Keratinocyte (primary cell): ENCODE measurements around the gene JAKMIP2. TPM values are rescaled to one million over a fixed set of nuclear protein-coding genes. Genes with fewer than 3 reads are reported as not detected.

Experiments used
- DNase-seq: peaks from one replicate; pipeline ENCODE4 v3.0.0-alpha.2; 2011; ENCODE audit warnings: low read depth, missing footprints, low spot score
- FAIRE-seq: peaks from 2 replicates; lab custom pipeline; 2011; peaks lifted over from hg19 to GRCh38; lab: Jason Lieb, UNC
- H2AFZ ChIP-seq: 2 replicates; pipeline ENCODE4 v1.6.0; 2012; ENCODE audit warnings: low read length, control low read depth, inconsistent platforms; ENCODE audit not compliant: control insufficient read depth
- H3K27ac ChIP-seq: 2 replicates; pipeline ENCODE4 v1.5.1; 2011; ENCODE audit warnings: low read length; ENCODE audit not compliant: control insufficient read depth, insufficient read depth
- H3K27me3 ChIP-seq: 3 replicates; pipeline ENCODE4 v1.6.0; 2011; ENCODE audit warnings: low read length; ENCODE audit not compliant: control insufficient read depth, insufficient read depth; ENCODE audit errors: extremely low read depth
- H3K36me3 ChIP-seq, 2 experiments: 2 replicates in 1 of 2; 3 replicates in 1 of 2; pipeline ENCODE4 v1.5.1; 2011; ENCODE audit warnings: low read length in 2 of 2, mild to moderate bottlenecking in 1 of 2; ENCODE audit not compliant: control insufficient read depth in 2 of 2, insufficient read depth in 2 of 2; ENCODE audit errors: extremely low read depth in 1 of 2
- H3K4me1 ChIP-seq: 3 replicates; pipeline ENCODE4 v1.5.1; 2011; ENCODE audit warnings: low read length; ENCODE audit not compliant: control insufficient read depth, insufficient read depth; ENCODE audit errors: extremely low read depth
- H3K4me2 ChIP-seq: 3 replicates; pipeline ENCODE4 v1.6.0; 2011; ENCODE audit warnings: low read depth, low read length; ENCODE audit not compliant: control insufficient read depth, insufficient read depth; ENCODE audit errors: extremely low read depth
- H3K4me3 ChIP-seq, 3 experiments: fragments of 200-600 bp in 1 of 3; sonication (generic) in 1 of 3; 2 replicates in 2 of 3; 3 replicates in 1 of 3; pipeline ENCODE4 v1.5.1; 2011 to 2016; ENCODE audit warnings: low read length in 3 of 3, mild to moderate bottlenecking in 3 of 3, control low read depth in 2 of 3, inconsistent platforms in 1 of 3, low read depth in 1 of 3, mixed read lengths in 1 of 3, mixed run types in 1 of 3, moderate library complexity in 1 of 3; ENCODE audit not compliant: control insufficient read depth in 2 of 3, insufficient read depth in 2 of 3; ENCODE audit errors: extremely low read depth in 1 of 3
- H3K79me2 ChIP-seq: 2 replicates; pipeline ENCODE4 v1.6.0; 2012; ENCODE audit warnings: low read length; ENCODE audit not compliant: control insufficient read depth, insufficient read depth
- H3K9ac ChIP-seq: 3 replicates; pipeline ENCODE4 v1.6.0; 2011; ENCODE audit warnings: low read length; ENCODE audit not compliant: control insufficient read depth, insufficient read depth; ENCODE audit errors: extremely low read depth
- H3K9me1 ChIP-seq: 3 replicates; pipeline ENCODE4 v1.6.0; 2011; ENCODE audit warnings: low read length; ENCODE audit not compliant: control insufficient read depth, insufficient read depth; ENCODE audit errors: extremely low read depth
- H3K9me3 ChIP-seq: 2 replicates; pipeline ENCODE4 v1.5.1; 2012; ENCODE audit warnings: low read depth, low read length; ENCODE audit not compliant: control insufficient read depth
- H4K20me1 ChIP-seq: 3 replicates; pipeline ENCODE4 v1.6.0; 2011; ENCODE audit warnings: low read length; ENCODE audit not compliant: control insufficient read depth, insufficient read depth; ENCODE audit errors: extremely low read depth
- EZH2 ChIP-seq: IDR thresholded peaks from one replicate; pipeline ENCODE4 v1.6.1; 2012; ENCODE audit warnings: inconsistent platforms, mild to moderate bottlenecking, low read length, moderate library complexity
- dilution Hi-C: fragments of 300-500 bp; cut with MboI; formaldehyde crosslinking; loops from one replicate; pipeline ENCODE4 v1.7.0; 2020; ENCODE audit warnings: low sequenced_read_pairs; ENCODE audit not compliant: extremely low pct_ligation_motif_present
- polyA plus RNA-seq, 5 experiments: library from polyadenylated mRNA; depleted of rRNA in 3 of 5; stranded (reverse) in 3 of 5; stranded (forward) in 1 of 5; unstranded in 1 of 5; fragments of >200 nt; gene quantifications; 1 replicate in 1 of 5; 2 replicates in 3 of 5; 3 replicates in 1 of 5; pipeline versions ENCODE4 v1.2.1 to v1.2.3, GENCODE V29; 2011 to 2012; ENCODE audit warnings: missing spikeins in 2 of 5, low read depth in 1 of 5, low replicate concordance in 1 of 5
- TF ChIP-seq, protein P1 (sequence below), 3 experiments: IDR thresholded peaks in 1 of 3; conservative IDR thresholded peaks in 1 of 3; optimal IDR thresholded peaks in 1 of 3; 2 replicates in 2 of 3; 3 replicates in 1 of 3; pipeline versions ENCODE3 to v1.5.1; 2011; ENCODE audit warnings: low read length in 3 of 3, mild to moderate bottlenecking in 3 of 3, moderate library complexity in 2 of 3, control low read depth in 1 of 3, inconsistent platforms in 1 of 3; ENCODE audit not compliant: insufficient read depth in 2 of 3; ENCODE audit errors: extremely low read depth in 1 of 3

The JAKMIP2 gene
- polyA plus RNA-seq, 1 donor (not counting 4 experiments of a cell fraction or from before 2014, with no cell fraction given), result not detected

DNA sequence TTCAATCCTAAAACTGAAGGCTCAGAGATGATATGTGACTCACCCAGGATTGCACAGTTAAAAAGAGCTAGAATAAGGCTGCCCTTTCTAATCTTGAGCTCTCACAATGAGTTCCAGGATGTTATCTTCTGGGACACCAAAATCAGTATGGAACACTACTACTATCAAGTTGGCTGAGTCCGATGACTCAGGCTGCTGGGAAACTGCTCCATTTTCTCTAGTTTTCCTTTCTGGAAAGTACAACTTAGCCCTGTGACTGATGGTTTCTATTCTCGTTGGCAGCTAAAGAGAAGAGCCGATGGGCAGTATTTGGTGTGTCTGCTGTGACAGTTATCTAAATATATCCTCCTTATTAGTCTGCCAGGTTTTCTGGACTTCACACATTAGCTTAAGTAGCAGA is 234.8 kb downstream of the JAKMIP2 start:
- DNase-seq (no peak), FAIRE-seq (no peak)
- no peaks in the 10 kb centered on the region for H3K9me3 ChIP-seq
- H2AFZ ChIP-seq, result no peak overlapping the region
- no peak overlapping the region for H3K9ac ChIP-seq
- no peaks in the 10 kb centered on the region for H3K36me3 ChIP-seq
- H3K27ac ChIP-seq, result no peak overlapping the region
- no peaks in the 10 kb centered on the region for H4K20me1 ChIP-seq
- dilution Hi-C loops, result no loop called here
- no peak overlapping the region for H3K4me3 ChIP-seq
- H3K79me2 ChIP-seq, result no peaks in the 10 kb centered on the region
- TF ChIP-seq EZH2, result no peak
- TF ChIP-seq, protein P1, sequence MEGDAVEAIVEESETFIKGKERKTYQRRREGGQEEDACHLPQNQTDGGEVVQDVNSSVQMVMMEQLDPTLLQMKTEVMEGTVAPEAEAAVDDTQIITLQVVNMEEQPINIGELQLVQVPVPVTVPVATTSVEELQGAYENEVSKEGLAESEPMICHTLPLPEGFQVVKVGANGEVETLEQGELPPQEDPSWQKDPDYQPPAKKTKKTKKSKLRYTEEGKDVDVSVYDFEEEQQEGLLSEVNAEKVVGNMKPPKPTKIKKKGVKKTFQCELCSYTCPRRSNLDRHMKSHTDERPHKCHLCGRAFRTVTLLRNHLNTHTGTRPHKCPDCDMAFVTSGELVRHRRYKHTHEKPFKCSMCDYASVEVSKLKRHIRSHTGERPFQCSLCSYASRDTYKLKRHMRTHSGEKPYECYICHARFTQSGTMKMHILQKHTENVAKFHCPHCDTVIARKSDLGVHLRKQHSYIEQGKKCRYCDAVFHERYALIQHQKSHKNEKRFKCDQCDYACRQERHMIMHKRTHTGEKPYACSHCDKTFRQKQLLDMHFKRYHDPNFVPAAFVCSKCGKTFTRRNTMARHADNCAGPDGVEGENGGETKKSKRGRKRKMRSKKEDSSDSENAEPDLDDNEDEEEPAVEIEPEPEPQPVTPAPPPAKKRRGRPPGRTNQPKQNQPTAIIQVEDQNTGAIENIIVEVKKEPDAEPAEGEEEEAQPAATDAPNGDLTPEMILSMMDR (optimal IDR thresholded peaks at IDR 0.05 in 1 of 3, IDR thresholded peaks at IDR 0.05 in 1 of 3, conservative IDR thresholded peaks at IDR 0.05 in 1 of 3; ENCODE audit: extremely low read depth in 1 of 3, insufficient read depth in 2 of 3, low read length in 3 of 3), result no peak
- H3K27me3 ChIP-seq, result no peaks in the 10 kb centered on the region
- H3K9me1 ChIP-seq, result no peaks in the 10 kb centered on the region
- H3K4me1 ChIP-seq, result no peaks in the 10 kb centered on the region
- H3K4me2 ChIP-seq, result no peak overlapping the region

DNA sequence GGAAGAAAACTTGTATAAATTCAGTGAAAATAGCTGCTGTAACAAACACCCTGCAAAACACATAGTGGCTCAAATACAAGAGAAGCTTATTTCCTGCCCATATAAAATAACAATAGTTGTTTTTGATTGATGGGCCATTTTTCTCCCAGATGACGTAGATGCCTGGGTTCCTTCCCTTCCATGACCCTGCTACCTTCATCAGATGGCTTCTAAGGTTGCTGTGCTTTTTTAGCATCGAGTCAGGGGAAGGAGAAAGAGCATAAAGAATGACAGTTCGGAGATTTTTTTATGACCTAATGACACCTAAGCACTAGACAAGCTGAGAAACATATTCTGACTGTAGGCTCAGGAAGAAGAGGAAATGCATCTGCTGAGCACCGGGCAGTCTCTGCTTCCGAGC is 238.0 kb downstream of the JAKMIP2 start:
- no peaks in the 10 kb centered on the region for H3K9me3 ChIP-seq
- no peak for FAIRE-seq
- no peak overlapping the region for H2AFZ ChIP-seq
- TF ChIP-seq EZH2, result no peak
- TF ChIP-seq, protein P1 (optimal IDR thresholded peaks at IDR 0.05 in 1 of 3, IDR thresholded peaks at IDR 0.05 in 1 of 3, conservative IDR thresholded peaks at IDR 0.05 in 1 of 3; ENCODE audit: extremely low read depth in 1 of 3, insufficient read depth in 2 of 3, low read length in 3 of 3), result no peak
- H3K27ac ChIP-seq, result no peak overlapping the region
- no peaks in the 10 kb centered on the region for H3K4me1 ChIP-seq
- H3K4me3 ChIP-seq, result no peak overlapping the region
- no peaks in the 10 kb centered on the region for H4K20me1 ChIP-seq
- DNase-seq, result no peak
- no peaks in the 10 kb centered on the region for H3K79me2 ChIP-seq
- dilution Hi-C loops, result no loop called here
- H3K36me3 ChIP-seq, result no peaks in the 10 kb centered on the region
- no peak overlapping the region for H3K9ac ChIP-seq
- no peaks in the 10 kb centered on the region for H3K27me3 ChIP-seq
- H3K4me2 ChIP-seq, result no peak overlapping the region
- no peaks in the 10 kb centered on the region for H3K9me1 ChIP-seq
